CD4-positive, CD25-positive, alpha-beta regulatory T cell (primary cell): ENCODE results near the gene TNNT2. TPM values are rescaled to one million over a fixed set of nuclear protein-coding genes. Genes with fewer than 3 reads are reported as not detected.

Source experiments
- ATAC-seq, 2 donors: fragments of 150-1000 bp; cut with Tn5 transposase; one replicate each; pipeline ENCODE4 v1.10.0; 2021; ENCODE audit warnings: low read depth in 2 of 2, moderate number of reproducible peaks in 2 of 2, moderate library complexity in 1 of 2
- DNase-seq, 3 donors: peaks; one replicate each; pipeline versions ENCODE4 v3.0.0 to v3.0.0-alpha.2; 2012 to 2022; ENCODE audit warnings: mixed read lengths in 1 of 3
- H3K27ac ChIP-seq: one replicate; pipeline ENCODE4 v1.7.0; 2013; ENCODE audit warnings: mild to moderate bottlenecking, low read length; ENCODE audit not compliant: insufficient read depth, poor library complexity, severe bottlenecking
- H3K27me3 ChIP-seq: one replicate; pipeline ENCODE4 v1.7.0; 2013; ENCODE audit warnings: low read length; ENCODE audit not compliant: control insufficient read depth, insufficient read depth
- H3K36me3 ChIP-seq: one replicate; pipeline ENCODE4 v1.7.0; 2013; ENCODE audit warnings: mild to moderate bottlenecking, low read length, moderate library complexity; ENCODE audit not compliant: control insufficient read depth, insufficient read depth
- H3K4me1 ChIP-seq: 2 replicates; pipeline ENCODE4 v1.7.0; 2013; ENCODE audit warnings: mild to moderate bottlenecking, low read length; ENCODE audit not compliant: insufficient read depth, control insufficient read depth, poor library complexity, severe bottlenecking
- H3K4me3 ChIP-seq: one replicate; pipeline ENCODE4 v1.7.0; 2013; ENCODE audit warnings: low read depth, mild to moderate bottlenecking, low read length, moderate library complexity
- H3K9me3 ChIP-seq, 2 experiments: 1 replicate in 1 of 2; 2 replicates in 1 of 2; pipeline ENCODE4 v1.7.0; 2013; ENCODE audit warnings: low read length in 2 of 2, mild to moderate bottlenecking in 1 of 2, moderate library complexity in 1 of 2; ENCODE audit not compliant: control insufficient read depth in 2 of 2
- H3K27ac Mint-ChIP-seq, 3 donors: one replicate each; pipeline ENCODE4 v1.8.0; 2020 to 2022; ENCODE audit warnings: mild to moderate bottlenecking in 3 of 3, mixed read lengths in 3 of 3, moderate library complexity in 2 of 3
- H3K27me3 Mint-ChIP-seq: one replicate; pipeline ENCODE4 v1.8.0; 2022; ENCODE audit warnings: mild to moderate bottlenecking, mixed read lengths
- H3K36me3 Mint-ChIP-seq: one replicate; pipeline ENCODE4 v1.8.0; 2020; ENCODE audit warnings: mixed read lengths
- H3K4me1 Mint-ChIP-seq, 4 donors: one replicate each; pipeline ENCODE4 v1.8.0; 2020 to 2022; ENCODE audit warnings: mixed read lengths in 4 of 4, mild to moderate bottlenecking in 1 of 4
- H3K4me3 Mint-ChIP-seq, 4 donors: one replicate each; pipeline ENCODE4 v1.8.0; 2020 to 2022; ENCODE audit warnings: mild to moderate bottlenecking in 4 of 4, mixed read lengths in 4 of 4, moderate library complexity in 3 of 4
- H3K9me3 Mint-ChIP-seq, 7 donors: one replicate each; pipeline ENCODE4 v1.8.0; 2020 to 2022; ENCODE audit warnings: mixed read lengths in 7 of 7, mild to moderate bottlenecking in 3 of 7, moderate library complexity in 2 of 7
- polyA plus RNA-seq, 4 donors: library from polyadenylated mRNA; unstranded; fragments of 300-500 nt; fragmentation: Illumina TruSeq; gene quantifications; one replicate each; pipeline ENCODE4 v1.2.3, GENCODE V29; 2021
- total RNA-seq: library from RNA; stranded (reverse); gene quantifications from one replicate; pipeline ENCODE4 v1.2.3, GENCODE V29; 2022

Gene TNNT2
- total and polyA plus RNA-seq, 5 donors from 2014 or later = not detected

- H3K4me3 Mint-ChIP-seq = no peak overlapping the region
- peaks cover 0 to 2% (median 0%) of the 10 kb centered on the region in 4 donors for H3K4me1 Mint-ChIP-seq
- ATAC-seq (no peak), DNase-seq (no peak)
- H3K27ac Mint-ChIP-seq = no peak overlapping the region
- no peaks in the 10 kb centered on the region for H3K36me3 ChIP-seq
- H3K4me3 ChIP-seq = no peak overlapping the region
- no peaks in the 10 kb centered on the region for H3K9me3 Mint-ChIP-seq
- H3K4me1 ChIP-seq = no peaks in the 10 kb centered on the region
- H3K9me3 ChIP-seq = no peaks in the 10 kb centered on the region
- peaks cover 2% of the 10 kb centered on the region for H3K27me3 ChIP-seq
- H3K27ac ChIP-seq = no peak overlapping the region
- no peaks in the 10 kb centered on the region for H3K36me3 Mint-ChIP-seq
- H3K27me3 Mint-ChIP-seq = peaks cover 24% of the 10 kb centered on the region
These were observed 3.1 kb downstream of the TNNT2 start for GRCh38 chr1:201374364-201374763.

- no peaks in the 10 kb centered on the region for H3K4me1 ChIP-seq
- no peaks in the 10 kb centered on the region for H3K9me3 ChIP-seq
- Mint-ChIP-seq H3K4me1 (peaks cover 0 to 2% (median 0%) of the 10 kb centered on the region in 4 donors), H3K36me3 (no peaks in the 10 kb centered on the region), H3K27me3 (peaks cover 29% of the 10 kb centered on the region), H3K9me3 (no peaks in the 10 kb centered on the region), H3K27ac (no peak overlapping the region), H3K4me3 (no peak overlapping the region)
- H3K4me3 ChIP-seq = no peak overlapping the region
- no peaks in the 10 kb centered on the region for H3K36me3 ChIP-seq
- H3K27ac ChIP-seq = no peak overlapping the region
- ATAC-seq = no peak
- peaks cover 2% of the 10 kb centered on the region for H3K27me3 ChIP-seq
- no peak for DNase-seq
These were observed 5.7 kb downstream of the TNNT2 start for GRCh38 chr1:201371792-201372191.

DNA sequence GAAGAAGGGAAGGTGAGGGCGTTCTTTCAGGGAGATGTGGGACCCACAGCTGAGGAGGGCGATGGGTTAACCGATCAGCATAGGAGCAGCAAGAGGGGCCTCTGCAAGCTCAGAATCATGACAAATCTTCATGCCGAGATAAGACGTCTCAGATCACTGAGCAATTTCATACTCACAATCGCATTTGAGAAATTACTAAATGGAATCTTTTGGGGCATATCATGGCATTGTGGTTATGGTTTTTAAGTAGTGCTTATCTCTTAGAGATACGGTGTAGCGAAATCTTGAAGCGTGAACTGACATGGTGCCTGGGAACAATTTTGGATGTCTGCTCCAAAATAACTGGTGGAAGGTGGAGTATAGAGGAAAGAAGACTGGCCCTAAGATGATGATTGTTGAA, 6.2 kb downstream of the TNNT2 start:
- peaks cover 2% of the 10 kb centered on the region for H3K27me3 ChIP-seq

GRCh38 chr1:201370500-201370899, 7.0 kb downstream of the TNNT2 start:
- no peaks in the 10 kb centered on the region for H3K4me1 ChIP-seq
- H3K4me3 ChIP-seq = no peak overlapping the region
- H3K27ac ChIP-seq = no peak overlapping the region
- H3K9me3 Mint-ChIP-seq = no peaks in the 10 kb centered on the region
- H3K36me3 ChIP-seq = no peaks in the 10 kb centered on the region
- no peaks in the 10 kb centered on the region for H3K36me3 Mint-ChIP-seq
- H3K27me3 Mint-ChIP-seq = peaks cover 24% of the 10 kb centered on the region
- H3K27ac Mint-ChIP-seq = no peak overlapping the region
- H3K4me1 Mint-ChIP-seq = peaks cover 0 to 2% (median 0%) of the 10 kb centered on the region in 4 donors
- DNase-seq (no peak), ATAC-seq (no peak)
- no peak overlapping the region for H3K4me3 Mint-ChIP-seq
- no peaks in the 10 kb centered on the region for H3K27me3 ChIP-seq
- no peaks in the 10 kb centered on the region for H3K9me3 ChIP-seq

More for the DNA sequence above, 6.2 kb downstream of the TNNT2 start:
- peaks cover 29% of the 10 kb centered on the region for H3K27me3 Mint-ChIP-seq
- H3K4me3 ChIP-seq = no peak overlapping the region
- no peak for ATAC-seq
- peaks cover 0 to 2% (median 0%) of the 10 kb centered on the region in 4 donors for H3K4me1 Mint-ChIP-seq
- H3K36me3 ChIP-seq = no peaks in the 10 kb centered on the region
- H3K9me3 Mint-ChIP-seq = no peaks in the 10 kb centered on the region
- H3K4me3 Mint-ChIP-seq = no peak overlapping the region
- DNase-seq = no peak
- H3K36me3 Mint-ChIP-seq = no peaks in the 10 kb centered on the region
- no peaks in the 10 kb centered on the region for H3K9me3 ChIP-seq
- no peak overlapping the region for H3K27ac Mint-ChIP-seq
- no peak overlapping the region for H3K27ac ChIP-seq
- no peaks in the 10 kb centered on the region for H3K4me1 ChIP-seq

DNA sequence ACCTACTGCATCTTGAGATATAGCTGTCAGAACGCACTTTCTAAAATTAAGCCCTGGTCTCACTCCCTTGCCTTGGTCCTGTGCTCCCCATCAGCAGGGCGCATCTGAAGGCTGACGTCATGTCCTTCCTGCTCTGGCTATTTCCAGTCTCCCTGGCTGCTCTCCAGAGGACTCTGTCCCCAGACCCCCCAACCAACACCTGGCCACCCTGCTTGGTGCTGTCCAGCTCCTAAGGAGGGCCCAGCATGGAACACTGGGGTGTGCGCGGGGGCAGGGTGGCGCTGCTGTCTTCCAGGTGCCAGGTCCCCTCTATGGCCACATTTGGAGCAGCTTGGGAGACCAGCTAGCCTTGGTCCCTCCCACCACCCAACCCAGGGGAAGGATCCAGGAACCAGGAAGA, 8.3 kb downstream of the TNNT2 start:
- no peaks in the 10 kb centered on the region for H3K36me3 Mint-ChIP-seq
- Histone ChIP-seq H3K9me3 (no peaks in the 10 kb centered on the region), H3K4me3 (no peak overlapping the region), H3K27ac (no peak overlapping the region), H3K36me3 (no peaks in the 10 kb centered on the region), H3K27me3 (no peaks in the 10 kb centered on the region), H3K4me1 (no peaks in the 10 kb centered on the region)
- H3K27ac Mint-ChIP-seq = no peak overlapping the region
- no peaks in the 10 kb centered on the region for H3K9me3 Mint-ChIP-seq
- H3K4me1 Mint-ChIP-seq = peaks cover 0 to 2% (median 0%) of the 10 kb centered on the region in 4 donors
- ATAC-seq (no peak), DNase-seq (no peak)
- H3K27me3 Mint-ChIP-seq = peaks cover 24% of the 10 kb centered on the region
- H3K4me3 Mint-ChIP-seq = no peak overlapping the region

DNA sequence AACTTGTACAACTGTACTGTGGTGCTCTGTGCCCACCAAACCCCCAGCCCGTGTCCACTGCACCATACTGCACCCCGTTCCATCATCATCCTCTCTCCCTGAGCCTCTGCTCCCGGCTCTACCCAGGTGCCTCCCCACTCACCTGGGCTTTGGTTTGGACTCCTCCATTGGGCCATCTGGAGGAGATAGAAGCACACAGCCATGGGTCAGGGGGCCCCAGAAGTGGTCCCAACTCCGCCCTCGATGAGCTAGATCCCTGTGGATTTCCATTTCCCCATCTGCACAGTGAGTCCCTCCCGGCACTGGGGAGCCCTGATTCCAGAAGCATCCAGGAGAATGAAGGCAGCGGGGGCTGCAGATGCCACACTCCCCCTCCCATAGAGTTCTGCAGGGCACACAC, 10.8 kb downstream of the TNNT2 start:
- no peak overlapping the region for H3K27ac ChIP-seq
- H3K36me3 ChIP-seq = no peaks in the 10 kb centered on the region
- Mint-ChIP-seq H3K27me3 (peaks cover 11% of the 10 kb centered on the region), H3K9me3 (no peaks in the 10 kb centered on the region), H3K27ac (no peak overlapping the region), H3K36me3 (no peaks in the 10 kb centered on the region), H3K4me3 (no peak overlapping the region), H3K4me1 (no peaks in the 10 kb centered on the region)
- no peak for ATAC-seq
- DNase-seq = no peak
- H3K27me3 ChIP-seq = no peaks in the 10 kb centered on the region
- H3K4me3 ChIP-seq = no peak overlapping the region
- H3K9me3 ChIP-seq = no peaks in the 10 kb centered on the region
- no peaks in the 10 kb centered on the region for H3K4me1 ChIP-seq

DNA sequence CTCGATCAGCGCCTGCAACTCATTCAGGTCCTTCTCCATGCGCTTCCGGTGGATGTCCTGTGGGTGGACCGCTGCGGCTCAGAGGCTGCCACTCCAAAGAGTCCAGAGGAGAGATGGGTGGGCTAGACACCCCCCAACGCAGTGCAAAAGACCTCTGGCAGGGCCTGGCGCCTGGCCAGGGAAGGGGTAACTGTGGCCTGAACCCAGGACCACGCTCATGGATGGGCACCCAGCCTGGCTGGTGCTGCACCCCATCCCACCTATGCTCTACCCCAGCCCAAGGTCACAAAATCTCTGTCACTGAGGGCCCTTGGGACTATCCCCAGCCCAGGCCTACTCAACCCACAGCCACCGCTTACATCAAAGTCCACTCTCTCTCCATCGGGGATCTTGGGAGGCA, 12.2 kb downstream of the TNNT2 start:
- Mint-ChIP-seq H3K27me3 (peaks cover 5% of the 10 kb centered on the region), H3K27ac (no peak overlapping the region), H3K9me3 (no peaks in the 10 kb centered on the region), H3K4me1 (no peaks in the 10 kb centered on the region), H3K36me3 (no peaks in the 10 kb centered on the region), H3K4me3 (no peak overlapping the region)
- H3K9me3 ChIP-seq = no peaks in the 10 kb centered on the region
- H3K4me3 ChIP-seq = no peak overlapping the region
- ATAC-seq (no peak), DNase-seq (no peak)
- H3K36me3 ChIP-seq = no peaks in the 10 kb centered on the region
- H3K27me3 ChIP-seq = no peaks in the 10 kb centered on the region
- H3K4me1 ChIP-seq = no peaks in the 10 kb centered on the region
- no peak overlapping the region for H3K27ac ChIP-seq

DNA sequence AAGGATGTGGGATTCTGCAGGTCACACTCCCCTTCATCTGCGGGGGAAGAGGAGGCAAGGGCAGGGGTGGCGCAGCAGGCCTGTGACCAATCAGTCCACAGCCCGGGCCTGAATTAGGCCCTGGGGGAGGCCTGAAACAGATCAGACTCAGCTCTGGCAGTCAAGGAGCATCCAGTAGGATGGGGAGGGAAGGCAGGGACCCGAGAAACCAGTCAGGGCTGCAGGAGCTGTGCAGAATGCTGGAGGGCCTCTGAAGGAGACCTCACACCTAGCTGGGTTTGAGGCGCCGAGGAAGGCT, 12.7 kb downstream of the TNNT2 start:
- Mint-ChIP-seq H3K27ac (no peak overlapping the region), H3K9me3 (no peaks in the 10 kb centered on the region), H3K4me1 (no peaks in the 10 kb centered on the region), H3K4me3 (no peak overlapping the region), H3K27me3 (peaks cover 8% of the 10 kb centered on the region), H3K36me3 (no peaks in the 10 kb centered on the region)
- Histone ChIP-seq H3K4me3 (no peak overlapping the region), H3K27me3 (no peaks in the 10 kb centered on the region), H3K9me3 (no peaks in the 10 kb centered on the region), H3K4me1 (no peaks in the 10 kb centered on the region), H3K36me3 (no peaks in the 10 kb centered on the region), H3K27ac (no peak overlapping the region)
- DNase-seq (no peak), ATAC-seq (no peak)
